ENCODE results near the gene SLC6A17. TPM values are rescaled to one million over a fixed set of nuclear protein-coding genes. Genes with fewer than 3 reads are reported as not detected.

The SLC6A17 gene
- polyA plus RNA-seq, 3 donors = not detected

GRCh38 chr1:110212169-110213142 is 62.2 kb downstream of the SLC6A17 start:
- H3K27ac ChIP-seq (ENCODE audit: low read depth in 1 of 2, low read length in 2 of 2) = no peak overlapping the region
- TF ChIP-seq, protein P1, sequence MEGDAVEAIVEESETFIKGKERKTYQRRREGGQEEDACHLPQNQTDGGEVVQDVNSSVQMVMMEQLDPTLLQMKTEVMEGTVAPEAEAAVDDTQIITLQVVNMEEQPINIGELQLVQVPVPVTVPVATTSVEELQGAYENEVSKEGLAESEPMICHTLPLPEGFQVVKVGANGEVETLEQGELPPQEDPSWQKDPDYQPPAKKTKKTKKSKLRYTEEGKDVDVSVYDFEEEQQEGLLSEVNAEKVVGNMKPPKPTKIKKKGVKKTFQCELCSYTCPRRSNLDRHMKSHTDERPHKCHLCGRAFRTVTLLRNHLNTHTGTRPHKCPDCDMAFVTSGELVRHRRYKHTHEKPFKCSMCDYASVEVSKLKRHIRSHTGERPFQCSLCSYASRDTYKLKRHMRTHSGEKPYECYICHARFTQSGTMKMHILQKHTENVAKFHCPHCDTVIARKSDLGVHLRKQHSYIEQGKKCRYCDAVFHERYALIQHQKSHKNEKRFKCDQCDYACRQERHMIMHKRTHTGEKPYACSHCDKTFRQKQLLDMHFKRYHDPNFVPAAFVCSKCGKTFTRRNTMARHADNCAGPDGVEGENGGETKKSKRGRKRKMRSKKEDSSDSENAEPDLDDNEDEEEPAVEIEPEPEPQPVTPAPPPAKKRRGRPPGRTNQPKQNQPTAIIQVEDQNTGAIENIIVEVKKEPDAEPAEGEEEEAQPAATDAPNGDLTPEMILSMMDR (IDR thresholded peaks at IDR 0.05) = no peak
- H3K9me3 ChIP-seq (replicated peaks in 1 of 2; ENCODE audit: control insufficient read depth in 1 of 2, insufficient read depth in 1 of 2, low read length in 2 of 2) = peaks cover 0 to 8% of the 10 kb centered on the region in 2 donors
- peaks cover 12 to 31% of the 10 kb centered on the region in 2 donors for H3K27me3 ChIP-seq (ENCODE audit: control insufficient read depth in 2 of 2, insufficient read depth in 2 of 2, low read length in 2 of 2)
- peak overlapping the region; percentile 89 for H3K4me2 ChIP-seq (replicated peaks; ENCODE audit: extremely low read depth, low read length, poor library complexity, severe bottlenecking)
- Mint-ChIP-seq H3K27me3 (ENCODE audit: low read depth in 3 of 3) (peaks cover 27 to 35% (median 31%) of the 10 kb centered on the region in 3 donors), H3K27ac (no peak overlapping the region), H3K9me3 (peaks cover 0 to 13% (median 3%) of the 10 kb centered on the region in 7 donors), H3K36me3 (peaks cover 13 to 22% of the 10 kb centered on the region in 2 donors), H3K4me1 (peaks cover 25% of the 10 kb centered on the region), H3K4me3 (peak overlapping the region; percentile 37 to 68)
- no peaks in the 10 kb centered on the region for H4K20me1 ChIP-seq (ENCODE audit: insufficient read depth, low read length)
- intact Hi-C loops (cut with micrococcal nuclease) = no loop called here
- no peak overlapping the region for H3K9ac ChIP-seq (ENCODE audit: insufficient read depth, low read length, poor library complexity, severe bottlenecking)
- WGBS (ENCODE audit: insufficient coverage) = 41% methylated on average over 9 of the region's 20 CpGs
- H3K36me3 ChIP-seq (replicated peaks in 1 of 2; ENCODE audit: control insufficient read depth in 1 of 2, insufficient read depth in 2 of 2, low read length in 2 of 2) = no peaks in the 10 kb centered on the region
- H2AFZ ChIP-seq (ENCODE audit: insufficient read depth, low read depth, low read length, poor library complexity, severe bottlenecking) = peak overlapping the region; percentile 97
- no peaks in the 10 kb centered on the region for H3K79me2 ChIP-seq (ENCODE audit: insufficient read depth, low read length)
- no peak for DNase-seq
- H3K4me1 ChIP-seq (ENCODE audit: control insufficient read depth in 1 of 2, insufficient read depth in 2 of 2, low read length in 2 of 2) = peaks cover 15 to 34% of the 10 kb centered on the region in 2 donors
- no peak overlapping the region for H3K4me3 ChIP-seq (replicated peaks in 1 of 3; ENCODE audit: low read depth in 2 of 3, low read length in 3 of 3)

- Histone ChIP-seq H2AFZ (ENCODE audit: insufficient read depth, low read depth, low read length, poor library complexity, severe bottlenecking) (no peak overlapping the region), H4K20me1 (ENCODE audit: insufficient read depth, low read length) (no peaks in the 10 kb centered on the region), H3K27ac (ENCODE audit: low read depth in 1 of 2, low read length in 2 of 2) (no peak overlapping the region), H3K4me2 (replicated peaks; ENCODE audit: extremely low read depth, low read length, poor library complexity, severe bottlenecking) (no peak overlapping the region), H3K4me3 (replicated peaks in 1 of 3; ENCODE audit: low read depth in 2 of 3, low read length in 3 of 3) (no peak overlapping the region), H3K9ac (ENCODE audit: insufficient read depth, low read length, poor library complexity, severe bottlenecking) (no peak overlapping the region), H3K4me1 (ENCODE audit: control insufficient read depth in 1 of 2, insufficient read depth in 2 of 2, low read length in 2 of 2) (peaks cover 15 to 34% of the 10 kb centered on the region in 2 donors), H3K9me3 (replicated peaks in 1 of 2; ENCODE audit: control insufficient read depth in 1 of 2, insufficient read depth in 1 of 2, low read length in 2 of 2) (peaks cover 0 to 8% of the 10 kb centered on the region in 2 donors), H3K27me3 (ENCODE audit: control insufficient read depth in 2 of 2, insufficient read depth in 2 of 2, low read length in 2 of 2) (peaks cover 12 to 31% of the 10 kb centered on the region in 2 donors), H3K36me3 (replicated peaks in 1 of 2; ENCODE audit: control insufficient read depth in 1 of 2, insufficient read depth in 2 of 2, low read length in 2 of 2) (no peaks in the 10 kb centered on the region), H3K79me2 (ENCODE audit: insufficient read depth, low read length) (no peaks in the 10 kb centered on the region)
- 100% methylated on average over 1 of the region's 2 CpGs for WGBS (ENCODE audit: insufficient coverage)
- TF ChIP-seq, protein P1 (IDR thresholded peaks at IDR 0.05) = no peak
- Mint-ChIP-seq H3K27me3 (ENCODE audit: low read depth in 3 of 3) (peaks cover 27 to 35% (median 31%) of the 10 kb centered on the region in 3 donors), H3K4me3 (peak overlapping the region in 1 of 2 donors; percentile 83), H3K9me3 (peaks cover 0 to 13% (median 3%) of the 10 kb centered on the region in 7 donors), H3K27ac (no peak overlapping the region), H3K36me3 (peaks cover 13 to 22% of the 10 kb centered on the region in 2 donors), H3K4me1 (peaks cover 25% of the 10 kb centered on the region)
- intact Hi-C loops (cut with micrococcal nuclease) = no loop called here
- no peak for DNase-seq
Observed at GRCh38 chr1:110213143-110213540, 62.8 kb downstream of the SLC6A17 start.
